ENCODE measurements around the gene RSPH1. TPM values are rescaled to one million over a fixed set of nuclear protein-coding genes. Genes with fewer than 3 reads are reported as not detected.

Gene RSPH1
- total RNA-seq, 1 experiment from 2014 or later = 0.51 TPM

GRCh38 chr21:42521805-42522204, 25.8 kb upstream of the RSPH1 start:
- Mint-ChIP-seq H3K4me1 (ENCODE audit: insufficient read depth, unreplicated experiment) (peaks cover 18% of the 10 kb centered on the region), H3K9me3 (ENCODE audit: unreplicated experiment) (no peaks in the 10 kb centered on the region), H3K27ac (ENCODE audit: low read depth, unreplicated experiment) (peak overlapping the region; percentile 11), H3K36me3 (ENCODE audit: insufficient read depth, unreplicated experiment) (no peaks in the 10 kb centered on the region), H3K4me3 (ENCODE audit: unreplicated experiment) (no peak overlapping the region), H3K27me3 (ENCODE audit: insufficient read depth, unreplicated experiment) (no peaks in the 10 kb centered on the region)
- POLR2A ChIA-PET = no interaction called here
- no peak for DNase-seq (ENCODE audit: unreplicated experiment)
- CTCF ChIA-PET = no interaction called here
- no peak for TF ChIP-seq CTCF (IDR thresholded peaks at IDR 0.05; ENCODE audit: unreplicated experiment)
- intact Hi-C loops (cut with micrococcal nuclease) = no loop called here
- BruUV-seq (replicated peaks) = no TSS peak

- Mint-ChIP-seq H3K27ac (ENCODE audit: low read depth, unreplicated experiment) (peak overlapping the region; percentile 11), H3K36me3 (ENCODE audit: insufficient read depth, unreplicated experiment) (no peaks in the 10 kb centered on the region), H3K27me3 (ENCODE audit: insufficient read depth, unreplicated experiment) (no peaks in the 10 kb centered on the region), H3K9me3 (ENCODE audit: unreplicated experiment) (no peaks in the 10 kb centered on the region), H3K4me3 (ENCODE audit: unreplicated experiment) (no peak overlapping the region), H3K4me1 (ENCODE audit: insufficient read depth, unreplicated experiment) (peaks cover 18% of the 10 kb centered on the region)
- BruUV-seq (replicated peaks) = no TSS peak
- intact Hi-C loops (cut with micrococcal nuclease) = no loop called here
- CTCF ChIA-PET = no interaction called here
- POLR2A ChIA-PET = interaction anchor here (0.6 kb wide), 1 partner anchor 735 kb away, joined by 3 read pairs; no protein-coding TSS in a partner anchor
- no peak for TF ChIP-seq CTCF (IDR thresholded peaks at IDR 0.05; ENCODE audit: unreplicated experiment)
- no peak for DNase-seq (ENCODE audit: unreplicated experiment)
Observed at GRCh38 chr21:42521384-42521783, 25.4 kb upstream of the RSPH1 start.

- H3K4me1 Mint-ChIP-seq (ENCODE audit: insufficient read depth, unreplicated experiment) = peaks cover 18% of the 10 kb centered on the region
- intact Hi-C loops (cut with micrococcal nuclease) = no loop called here
- no peaks in the 10 kb centered on the region for H3K9me3 Mint-ChIP-seq (ENCODE audit: unreplicated experiment)
- no TSS peak for BruUV-seq (replicated peaks)
- H3K27me3 Mint-ChIP-seq (ENCODE audit: insufficient read depth, unreplicated experiment) = no peaks in the 10 kb centered on the region
- POLR2A ChIA-PET = interaction anchor here (0.6 kb wide), 1 partner anchor 734 kb away, joined by 3 read pairs; no protein-coding TSS in a partner anchor
- CTCF ChIA-PET = no interaction called here
- TF ChIP-seq CTCF (IDR thresholded peaks at IDR 0.05; ENCODE audit: unreplicated experiment) = no peak
- H3K36me3 Mint-ChIP-seq (ENCODE audit: insufficient read depth, unreplicated experiment) = no peaks in the 10 kb centered on the region
- no peak for DNase-seq (ENCODE audit: unreplicated experiment)
- no peak overlapping the region for H3K4me3 Mint-ChIP-seq (ENCODE audit: unreplicated experiment)
- no peak overlapping the region for H3K27ac Mint-ChIP-seq (ENCODE audit: low read depth, unreplicated experiment)
Observed at GRCh38 chr21:42520628-42521253, 24.7 kb upstream of the RSPH1 start.

DNA sequence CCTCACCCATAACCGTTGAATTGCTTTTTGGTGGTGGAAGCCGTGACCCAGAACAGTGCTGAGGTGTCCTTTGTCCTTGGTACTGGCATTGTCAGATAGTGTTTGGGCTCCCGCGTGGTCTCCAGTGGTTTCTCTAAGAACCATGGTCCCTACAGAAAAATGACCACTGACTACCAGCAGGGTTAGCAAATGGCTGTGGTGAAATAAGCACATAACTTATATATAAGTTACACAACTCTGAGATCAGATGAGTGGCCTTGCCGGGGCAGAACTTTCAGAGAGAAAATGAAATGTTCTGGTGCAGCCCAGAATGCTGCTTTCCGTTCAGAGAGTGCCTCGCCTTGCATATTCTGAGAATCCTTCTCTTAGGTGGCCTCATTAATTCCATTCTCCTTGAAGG, 22.6 kb upstream of the RSPH1 start:
- Mint-ChIP-seq H3K27me3 (ENCODE audit: insufficient read depth, unreplicated experiment) (no peaks in the 10 kb centered on the region), H3K9me3 (ENCODE audit: unreplicated experiment) (no peaks in the 10 kb centered on the region), H3K36me3 (ENCODE audit: insufficient read depth, unreplicated experiment) (no peaks in the 10 kb centered on the region), H3K4me1 (ENCODE audit: insufficient read depth, unreplicated experiment) (peaks cover 18% of the 10 kb centered on the region), H3K27ac (ENCODE audit: low read depth, unreplicated experiment) (no peak overlapping the region), H3K4me3 (ENCODE audit: unreplicated experiment) (no peak overlapping the region)
- CTCF ChIA-PET = no interaction called here
- DNase-seq (ENCODE audit: unreplicated experiment) = peak; percentile 13
- intact Hi-C loops (cut with micrococcal nuclease) = no loop called here
- no TSS peak for BruUV-seq (replicated peaks)
- TF ChIP-seq CTCF (IDR thresholded peaks at IDR 0.05; ENCODE audit: unreplicated experiment) = no peak
- POLR2A ChIA-PET = no interaction called here
